H1 (cell line): ENCODE data around the gene C16orf89. TPM values are rescaled to one million over a fixed set of nuclear protein-coding genes. Genes with fewer than 3 reads are reported as not detected.

ENCODE experiments used
- CHD2 ChIP-seq: IDR thresholded peaks from 2 replicates; pipeline ENCODE4 v1.6.1; 2012; ENCODE audit warnings: low read length, improper control_type of control experiment
- CTBP2 ChIP-seq: IDR thresholded peaks from 2 replicates; pipeline ENCODE4 v1.7.0; 2011; ENCODE audit warnings: borderline replicate concordance, mild to moderate bottlenecking, moderate library complexity, mixed read lengths, low read length; ENCODE audit not compliant: insufficient read depth, insufficient read length
- GTF2F1 ChIP-seq: IDR thresholded peaks from 2 replicates; pipeline ENCODE4 v1.6.1; 2012; ENCODE audit warnings: low read depth, low read length, improper control_type of control experiment, borderline replicate concordance
- SIX5 ChIP-seq: IDR thresholded peaks from 2 replicates; pipeline ENCODE4 v1.6.1; 2011; ENCODE audit warnings: mild to moderate bottlenecking, low read depth, low read length
- polyA plus RNA-seq, 7 experiments: library from polyadenylated mRNA; depleted of rRNA in 3 of 7; stranded (reverse) in 5 of 7; unstranded in 2 of 7; fragments of >200 nt in 5 of 7; fragments of 200-250 nt in 2 of 7; gene quantifications; 1 replicate in 5 of 7; 2 replicates in 1 of 7; 4 replicates in 1 of 7; pipeline versions ENCODE4 v1.2.1 to v1.2.3, GENCODE V29; 2011 to 2013; ENCODE audit warnings: missing spikeins in 2 of 7, mixed read lengths in 2 of 7
- total RNA-seq: library from RNA; stranded (reverse); fragmentation: NEBNext Ultra II Directional; extraction: Animal tissue kit (Norgen Biotek cat#: 25700); gene quantifications from 2 replicates; pipeline ENCODE4 v1.2.1, GENCODE V29; 2021

The C16orf89 gene
- total and polyA plus RNA-seq, 2 of the 8 experiments (the other 6 are each of a cell fraction or from before 2014, with no cell fraction given): 6.7 to 9.9 TPM

DNA sequence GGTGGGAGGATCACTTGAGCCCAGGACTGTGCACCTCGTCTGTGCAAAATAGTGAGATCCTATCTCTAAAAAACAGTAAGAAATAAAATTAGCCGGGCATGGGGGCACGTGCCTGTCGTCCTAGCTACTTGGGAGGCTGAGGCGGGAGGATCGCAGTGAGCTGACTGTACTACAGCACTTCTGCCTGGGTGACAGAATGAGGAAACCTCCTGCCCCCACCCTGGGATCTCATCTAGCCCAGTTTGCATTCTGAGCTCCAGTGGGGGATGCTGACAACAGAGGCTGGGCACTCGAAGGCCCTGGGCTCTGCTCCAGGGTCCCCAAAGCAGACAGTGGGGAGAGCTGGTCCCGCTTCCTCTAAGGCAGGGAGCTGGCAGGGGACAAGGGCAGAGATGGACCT, 39.1 kb downstream of the C16orf89 start (continued):
- TF ChIP-seq CTBP2 (no peak), CHD2 (no peak), GTF2F1 (no peak), SIX5 (no peak)
